ENCODE measurements around the gene BCL2L13. TPM values are rescaled to one million over a fixed set of nuclear protein-coding genes. Genes with fewer than 3 reads are reported as not detected.
"Not testable (repeated sequence)": the region's sequence is repeated elsewhere in the genome, so short reads cannot be mapped to it uniquely, and the experiment has no call there.

BCL2L13 gene
- total RNA-seq, 4 donors from 2014 or later: 35.2 to 50.1 (median 38.3) TPM

DNA sequence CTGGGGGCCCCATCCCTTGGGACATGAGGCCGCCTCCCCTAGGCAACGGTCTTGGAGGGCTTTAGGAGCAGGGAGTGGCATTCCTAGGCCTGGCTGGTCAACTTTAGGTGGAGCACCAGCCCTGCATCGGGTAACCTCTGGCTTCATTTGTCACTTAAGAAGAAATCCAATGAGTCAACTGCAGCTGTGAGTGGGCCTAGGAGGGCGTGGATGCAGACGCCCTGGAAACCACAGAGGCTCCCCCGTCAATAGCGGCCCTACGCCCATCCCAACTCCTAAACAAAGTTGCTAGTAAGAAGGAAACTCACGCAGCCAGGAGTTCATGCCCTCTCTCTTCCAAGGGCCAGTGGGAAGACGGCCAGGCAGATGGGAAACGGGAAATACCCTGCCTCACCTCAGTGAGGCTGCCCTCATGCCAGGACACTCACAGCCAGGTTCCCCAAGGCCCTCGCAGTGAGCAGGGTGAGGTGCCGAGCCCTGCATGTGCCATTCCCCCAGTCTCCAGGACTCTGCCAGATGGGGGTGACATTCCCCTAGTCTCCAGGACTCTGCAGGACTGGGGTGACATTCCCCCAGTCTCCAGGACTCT, 114.9 kb downstream of the BCL2L13 start:
- no peak overlapping the region for H3K27ac ChIP-seq
- H3K9me3 ChIP-seq: no peaks in the 10 kb centered on the region
- H3K4me1 ChIP-seq: no peaks in the 10 kb centered on the region
- no peak overlapping the region for H3K4me3 ChIP-seq
- TF ChIP-seq, protein P1, sequence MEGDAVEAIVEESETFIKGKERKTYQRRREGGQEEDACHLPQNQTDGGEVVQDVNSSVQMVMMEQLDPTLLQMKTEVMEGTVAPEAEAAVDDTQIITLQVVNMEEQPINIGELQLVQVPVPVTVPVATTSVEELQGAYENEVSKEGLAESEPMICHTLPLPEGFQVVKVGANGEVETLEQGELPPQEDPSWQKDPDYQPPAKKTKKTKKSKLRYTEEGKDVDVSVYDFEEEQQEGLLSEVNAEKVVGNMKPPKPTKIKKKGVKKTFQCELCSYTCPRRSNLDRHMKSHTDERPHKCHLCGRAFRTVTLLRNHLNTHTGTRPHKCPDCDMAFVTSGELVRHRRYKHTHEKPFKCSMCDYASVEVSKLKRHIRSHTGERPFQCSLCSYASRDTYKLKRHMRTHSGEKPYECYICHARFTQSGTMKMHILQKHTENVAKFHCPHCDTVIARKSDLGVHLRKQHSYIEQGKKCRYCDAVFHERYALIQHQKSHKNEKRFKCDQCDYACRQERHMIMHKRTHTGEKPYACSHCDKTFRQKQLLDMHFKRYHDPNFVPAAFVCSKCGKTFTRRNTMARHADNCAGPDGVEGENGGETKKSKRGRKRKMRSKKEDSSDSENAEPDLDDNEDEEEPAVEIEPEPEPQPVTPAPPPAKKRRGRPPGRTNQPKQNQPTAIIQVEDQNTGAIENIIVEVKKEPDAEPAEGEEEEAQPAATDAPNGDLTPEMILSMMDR (IDR thresholded peaks at IDR 0.05): no peak
- TF ChIP-seq POLR2A (IDR thresholded peaks at IDR 0.05): no peak
- no peaks in the 10 kb centered on the region for H3K27me3 ChIP-seq
- no peak for DNase-seq
- H3K36me3 ChIP-seq: no peaks in the 10 kb centered on the region

DNA sequence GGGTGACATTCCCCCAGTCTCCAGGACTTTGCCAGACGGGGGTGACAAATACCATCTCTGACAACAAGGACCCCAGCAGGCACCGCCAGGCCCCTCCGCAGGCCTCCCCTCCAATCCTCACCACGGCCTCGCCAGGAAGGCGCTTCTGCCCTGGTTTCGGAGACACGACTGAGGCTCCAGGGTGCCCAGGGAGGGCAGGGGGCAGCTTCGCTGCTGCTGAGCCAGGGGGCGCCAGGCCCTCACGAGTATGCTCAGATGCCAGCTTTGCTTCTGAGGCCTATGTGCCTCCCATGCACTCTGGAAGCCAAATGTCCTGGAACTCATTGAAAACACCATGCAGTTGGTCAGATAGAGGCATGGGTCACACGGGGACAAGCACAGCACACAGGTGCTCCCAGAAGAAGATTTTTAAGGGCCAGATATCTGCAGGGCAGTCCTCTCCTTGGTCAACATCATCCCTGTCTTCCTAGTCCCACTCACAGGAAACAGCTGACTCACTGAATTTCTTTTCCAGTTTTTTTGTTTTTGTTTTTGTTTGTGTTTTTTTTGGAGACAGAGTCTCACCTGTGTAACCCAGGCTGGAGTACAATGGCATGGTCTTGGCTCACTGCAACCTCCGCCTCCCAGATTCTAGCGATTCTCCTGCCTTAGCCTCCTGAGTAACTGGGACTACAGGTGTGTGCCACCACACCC, 115.8 kb downstream of the BCL2L13 start:
- no peak for DNase-seq
- H3K4me3 ChIP-seq: no peak overlapping the region

DNA sequence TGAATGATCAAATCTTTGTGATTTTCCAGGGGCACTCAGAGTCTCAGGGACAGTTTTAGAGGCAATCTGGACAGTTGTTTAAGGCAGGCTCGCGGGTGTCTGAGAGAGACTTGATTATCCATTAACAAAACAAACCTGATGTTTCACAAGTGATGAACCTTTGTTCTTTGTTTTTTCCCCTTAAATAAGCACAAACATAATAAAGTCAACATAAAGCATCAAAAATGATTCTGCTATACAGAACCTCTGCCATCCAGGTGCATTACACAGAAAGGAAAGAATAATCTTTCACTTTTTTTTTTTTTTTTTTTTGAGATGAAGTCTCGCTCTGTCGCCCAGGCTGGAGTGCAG, 122.6 kb downstream of the BCL2L13 start:
- H3K4me3 ChIP-seq: no peak overlapping the region
- H3K9me3 ChIP-seq: no peaks in the 10 kb centered on the region
- no peaks in the 10 kb centered on the region for H3K36me3 ChIP-seq
- H3K4me1 ChIP-seq: peaks cover 0 to 5% (median 0%) of the 10 kb centered on the region in 4 donors
- DNase-seq: no peak
- no peak overlapping the region for H3K27ac ChIP-seq
- no peaks in the 10 kb centered on the region for H3K27me3 ChIP-seq
- TF ChIP-seq, protein P1 (IDR thresholded peaks at IDR 0.05): no peak
- TF ChIP-seq POLR2A (IDR thresholded peaks at IDR 0.05): no peak

More for the DNA sequence above, 115.8 kb downstream of the BCL2L13 start:
- Histone ChIP-seq H3K9me3 (no peaks in the 10 kb centered on the region), H3K27me3 (no peaks in the 10 kb centered on the region), H3K36me3 (no peaks in the 10 kb centered on the region), H3K27ac (no peak overlapping the region), H3K4me1 (no peaks in the 10 kb centered on the region)
- TF ChIP-seq POLR2A (IDR thresholded peaks at IDR 0.05): no peak
- TF ChIP-seq, protein P1 (IDR thresholded peaks at IDR 0.05): peak in 4 of 6 experiments; percentile 10 to 29 (median 16)

DNA sequence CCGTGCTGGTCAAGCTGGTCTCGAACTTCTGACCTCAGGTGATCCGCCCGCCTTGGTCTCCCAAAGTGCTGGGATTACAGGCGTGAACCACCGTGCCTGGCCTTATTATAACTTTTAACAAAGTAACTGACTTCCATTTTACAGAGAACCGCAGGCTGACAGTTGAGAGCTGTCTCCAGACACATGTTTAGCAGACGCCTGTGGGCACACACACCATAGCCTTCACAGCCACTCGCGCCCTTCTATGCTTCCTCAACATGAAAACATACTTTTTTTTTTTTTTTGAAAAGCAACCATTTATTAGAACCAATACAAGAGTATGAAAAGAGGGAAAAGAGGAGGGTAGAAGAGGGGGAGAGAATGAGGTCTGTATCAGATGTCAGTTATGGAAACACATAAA, 124.9 kb downstream of the BCL2L13 start:
- H3K4me3 ChIP-seq, H3K27ac ChIP-seq, H3K4me1 ChIP-seq, H3K9me3 ChIP-seq, H3K27me3 ChIP-seq, H3K36me3 ChIP-seq, DNase-seq: not testable (repeated sequence)

DNA sequence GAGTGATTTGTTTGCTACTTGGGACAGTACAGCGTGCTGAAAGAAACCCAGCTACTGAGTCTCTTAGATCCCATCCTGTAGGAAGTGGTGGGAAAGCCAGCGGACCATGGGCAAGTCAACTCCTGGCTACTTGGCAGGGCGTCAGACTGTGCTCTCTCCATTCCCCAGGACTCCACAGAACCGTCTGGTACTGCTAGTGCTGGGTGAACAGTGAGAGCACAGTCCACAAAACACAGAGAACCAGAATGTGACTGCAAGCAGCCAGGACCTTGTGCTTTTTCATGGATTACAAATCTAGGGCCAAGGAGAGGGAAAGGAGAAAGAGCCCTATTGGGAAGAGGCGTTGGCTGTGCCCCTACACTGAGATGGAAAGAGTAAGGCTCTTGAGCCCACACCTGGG, 125.5 kb downstream of the BCL2L13 start:
- no peak overlapping the region for H3K4me3 ChIP-seq
- no peaks in the 10 kb centered on the region for H3K9me3 ChIP-seq
- no peak for DNase-seq
- no peaks in the 10 kb centered on the region for H3K36me3 ChIP-seq
- peaks cover 0 to 15% (median 6%) of the 10 kb centered on the region in 4 donors for H3K4me1 ChIP-seq
- TF ChIP-seq, protein P1 (IDR thresholded peaks at IDR 0.05): no peak
- TF ChIP-seq POLR2A (IDR thresholded peaks at IDR 0.05): no peak
- H3K27me3 ChIP-seq: no peaks in the 10 kb centered on the region
- H3K27ac ChIP-seq: no peak overlapping the region

DNA sequence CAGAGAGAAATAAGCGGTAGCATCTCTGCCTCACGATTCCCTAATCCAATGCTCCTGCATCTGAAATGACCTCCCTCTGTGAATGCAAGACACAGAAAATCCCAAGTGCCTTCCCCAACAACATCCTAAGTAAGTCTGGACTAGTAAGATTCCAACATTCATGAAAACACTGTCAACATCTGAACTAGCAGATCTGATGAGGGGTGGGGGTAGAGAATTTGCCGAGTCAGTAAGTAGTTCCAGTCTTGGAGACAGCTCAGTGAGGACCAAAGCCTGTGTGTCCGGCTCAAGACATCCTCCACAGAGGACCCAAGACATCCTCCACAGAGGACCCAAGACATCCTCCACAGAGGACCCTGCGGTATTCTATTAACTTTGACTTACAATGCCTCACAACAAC, 126.3 kb downstream of the BCL2L13 start:
- not testable (repeated sequence) for DNase-seq

More for the DNA sequence above, 126.3 kb downstream of the BCL2L13 start:
- H3K27me3 ChIP-seq, H3K4me3 ChIP-seq, H3K9me3 ChIP-seq, H3K36me3 ChIP-seq, H3K27ac ChIP-seq: not testable (repeated sequence)
- peaks cover 0 to 23% (median 8%) of the 10 kb centered on the region in 4 donors for H3K4me1 ChIP-seq
